Fibroblast of lung (primary cell): ENCODE measurements around the gene B4GALT2. TPM values are rescaled to one million over a fixed set of nuclear protein-coding genes. Genes with fewer than 3 reads are reported as not detected.
A peak's percentile ranks its signal among the peaks of the same experiment; 100 is the strongest.

Experiments used
- DNase-seq, 2 donors: peaks; one replicate each; pipeline versions ENCODE4 v3.0.0 to v3.0.0-alpha.2; 2010; ENCODE audit warnings: low read depth in 2 of 2
- H2AFZ ChIP-seq: 2 replicates; pipeline ENCODE4 v1.5.1; 2012; ENCODE audit warnings: low read length, control low read depth, inconsistent platforms
- H3K27ac ChIP-seq: 2 replicates; pipeline ENCODE4 v1.5.1; 2011; ENCODE audit warnings: low read length, control low read depth; ENCODE audit not compliant: insufficient read depth
- H3K27me3 ChIP-seq: 2 replicates; pipeline ENCODE4 v1.5.1; 2011; ENCODE audit warnings: mild to moderate bottlenecking, low read length; ENCODE audit not compliant: control insufficient read depth, insufficient read depth
- H3K36me3 ChIP-seq: 2 replicates; pipeline ENCODE4 v1.5.1; 2011; ENCODE audit warnings: low read length; ENCODE audit not compliant: control insufficient read depth, insufficient read depth
- H3K4me1 ChIP-seq: 2 replicates; pipeline ENCODE4 v1.5.1; 2011; ENCODE audit warnings: low read length; ENCODE audit not compliant: control insufficient read depth, insufficient read depth; ENCODE audit errors: extremely low read depth
- H3K4me2 ChIP-seq: 2 replicates; pipeline ENCODE4 v1.5.1; 2011; ENCODE audit warnings: low read length, control low read depth; ENCODE audit not compliant: insufficient read depth; ENCODE audit errors: extremely low read depth
- H3K4me3 ChIP-seq, 4 experiments: fragments of 200-600 bp in 1 of 4; sonication (generic) in 1 of 4; replicated peaks in 1 of 4; 2 replicates each; pipeline ENCODE4 v1.5.1; 2011 to 2016; ENCODE audit warnings: low read length in 4 of 4, low read depth in 3 of 4, mild to moderate bottlenecking in 3 of 4, control low read depth in 2 of 4, inconsistent platforms in 1 of 4, mixed read lengths in 1 of 4; ENCODE audit not compliant: insufficient read depth in 1 of 4; ENCODE audit errors: control extremely low read depth in 1 of 4
- H3K79me2 ChIP-seq: 2 replicates; pipeline ENCODE4 v1.5.1; 2012; ENCODE audit warnings: mild to moderate bottlenecking, low read length, inconsistent platforms; ENCODE audit not compliant: control insufficient read depth, insufficient read depth
- H3K9ac ChIP-seq: 2 replicates; pipeline ENCODE4 v1.5.1; 2011; ENCODE audit warnings: mild to moderate bottlenecking, low read length, control low read depth; ENCODE audit not compliant: insufficient read depth
- H3K9me3 ChIP-seq: 2 replicates; pipeline ENCODE4 v1.5.1; 2012; ENCODE audit warnings: low read depth, low read length; ENCODE audit not compliant: control insufficient read depth, insufficient read depth
- H4K20me1 ChIP-seq: 2 replicates; pipeline ENCODE4 v1.5.1; 2011; ENCODE audit warnings: low read length; ENCODE audit not compliant: control insufficient read depth, insufficient read depth; ENCODE audit errors: extremely low read depth
- CTCF ChIP-seq, 2 donors: IDR thresholded peaks in 1 of 2; conservative IDR thresholded peaks in 1 of 2; 1 replicate in 1 of 2; 2 replicates in 1 of 2; pipeline ENCODE4 v1.5.1; 2011 to 2012; ENCODE audit warnings: low read length in 2 of 2, control low read depth in 1 of 2, inconsistent platforms in 1 of 2, low read depth in 1 of 2, mild to moderate bottlenecking in 1 of 2
- EZH2 ChIP-seq: IDR thresholded peaks from 2 replicates; pipeline ENCODE4 v1.5.1; 2012; ENCODE audit warnings: low read length, control low read depth, mild to moderate bottlenecking; ENCODE audit errors: missing control alignments
- polyA minus RNA-seq: library from RNA; depleted of rRNA, polyadenylated mRNA; stranded (reverse); fragments of >200 nt; gene quantifications from 2 replicates; pipeline ENCODE4 v1.2.3, GENCODE V29; 2011; ENCODE audit warnings: low replicate concordance
- polyA plus RNA-seq, 2 donors: library from polyadenylated mRNA; depleted of rRNA in 1 of 2; stranded (reverse) in 1 of 2; unstranded in 1 of 2; fragments of >200 nt; gene quantifications; 2 replicates each; pipeline ENCODE4 v1.2.1, GENCODE V29; 2011 to 2012; ENCODE audit warnings: missing spikeins in 1 of 2
- total RNA-seq: library from RNA; depleted of rRNA; stranded (reverse); fragments of >200 nt; gene quantifications from 2 replicates; pipeline ENCODE4 v1.2.1, GENCODE V29; 2014

B4GALT2 gene
- total RNA-seq = 46.0 and 55.0 TPM in 2 replicates
- polyA plus RNA-seq = 40.6 and 40.7 TPM in 2 replicates
- 81.3 and 83.0 TPM in 2 replicates for polyA plus RNA-seq (2012)
- 130 and 150 TPM in 2 replicates for polyA minus RNA-seq

DNA sequence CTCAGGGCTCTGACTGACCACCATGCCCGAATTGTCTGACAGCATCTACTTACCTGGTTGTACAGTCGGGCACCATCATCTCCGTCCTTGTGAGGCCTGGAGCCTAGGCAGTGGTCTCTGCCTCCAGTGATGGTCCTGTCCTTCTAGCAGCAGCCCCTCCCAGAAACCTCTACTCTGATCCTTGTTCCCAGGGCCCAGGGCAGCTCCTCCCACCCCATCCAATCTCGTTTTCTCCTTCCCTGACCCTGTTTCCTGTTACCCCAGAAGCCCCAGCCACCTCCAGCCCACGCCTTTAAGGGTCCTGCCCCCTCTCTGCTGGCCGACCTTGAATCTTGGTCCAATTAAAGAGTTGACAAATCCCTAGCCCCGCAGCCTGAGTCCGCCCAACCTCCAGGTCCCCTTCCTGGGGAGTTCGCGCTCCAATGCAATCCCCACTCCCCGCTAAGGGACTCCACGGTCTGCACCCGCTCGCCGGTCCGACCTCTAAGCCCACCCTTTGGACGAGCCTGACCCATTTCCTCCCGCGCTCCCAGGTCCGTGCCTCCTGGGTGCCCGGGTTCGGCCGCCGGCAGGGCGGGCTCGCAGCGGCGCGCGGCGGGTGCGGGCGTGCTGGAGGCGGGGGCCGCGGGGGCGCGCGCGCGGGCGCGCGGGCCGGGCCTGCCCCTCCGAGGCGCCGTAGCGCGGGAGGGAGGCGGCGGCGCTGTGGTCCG lies at the start of gene B4GALT2:
Gene B4GALT2 (plus strand): TSS at position 660 of the 710 bp plus-strand sequence. CDS start 1,951 bp downstream, outside the sequence.
- DNase-seq = peak in 1 of 2 donors; percentile 32
- Histone ChIP-seq H4K20me1 (no peaks in the 10 kb centered on the region), H3K27me3 (no peaks in the 10 kb centered on the region), H3K4me3 (peak within 1 kb of the TSS; percentile 52 to 74 (median 68)), H3K4me2 (peak within 1 kb of the TSS; percentile 90), H3K9me3 (no peaks in the 10 kb centered on the region), H3K9ac (peak within 1 kb of the TSS; percentile 72), H3K27ac (peak within 1 kb of the TSS; percentile 18), H2AFZ (peak within 1 kb of the TSS; percentile 47), H3K36me3 (peaks cover 17% of the 10 kb centered on the region), H3K4me1 (peaks cover 10% of the 10 kb centered on the region), H3K79me2 (peaks cover 54% of the 10 kb centered on the region)
- TF ChIP-seq EZH2 (no peak), CTCF (conservative IDR thresholded peaks at IDR 0.05 in 1 of 2, IDR thresholded peaks at IDR 0.05 in 1 of 2; ENCODE audit: low read depth in 1 of 2, low read length in 2 of 2) (no peak)

DNA sequence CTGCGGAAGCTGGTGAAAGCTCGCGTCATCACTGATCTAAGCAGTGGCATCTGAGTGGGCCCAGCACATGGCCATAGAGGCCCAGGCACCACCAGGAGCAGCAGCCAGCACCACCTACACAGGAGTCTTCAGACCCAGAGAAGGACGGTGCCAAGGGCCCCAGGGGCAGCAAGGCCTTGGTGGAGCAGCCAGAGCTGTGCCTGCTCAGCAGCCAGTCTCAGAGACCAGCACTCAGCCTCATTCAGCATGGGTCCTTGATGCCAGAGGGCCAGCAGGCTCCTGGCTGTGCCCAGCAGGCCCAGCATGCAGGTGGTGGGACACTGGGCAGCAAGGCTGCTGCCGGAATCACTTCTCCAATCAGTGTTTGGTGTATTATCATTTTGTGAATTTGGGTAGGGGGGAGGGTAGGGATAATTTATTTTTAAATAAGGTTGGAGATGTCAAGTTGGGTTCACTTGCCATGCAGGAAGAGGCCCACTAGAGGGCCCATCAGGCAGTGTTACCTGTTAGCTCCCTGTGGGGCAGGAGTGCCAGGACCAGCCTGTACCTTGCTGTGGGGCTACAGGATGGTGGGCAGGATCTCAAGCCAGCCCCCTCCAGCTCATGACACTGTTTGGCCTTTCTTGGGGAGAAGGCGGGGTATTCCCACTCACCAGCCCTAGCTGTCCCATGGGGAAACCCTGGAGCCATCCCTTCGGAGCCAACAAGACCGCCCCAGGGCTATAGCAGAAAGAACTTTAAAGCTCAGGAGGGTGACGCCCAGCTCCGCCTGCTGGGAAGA lies 48.7 kb upstream of the B4GALT2 start:
- no peak overlapping the region for H3K4me3 ChIP-seq
- no peaks in the 10 kb centered on the region for H4K20me1 ChIP-seq
- no peak for TF ChIP-seq EZH2
- peak in 1 of 2 donors; percentile 13 for TF ChIP-seq CTCF (conservative IDR thresholded peaks at IDR 0.05 in 1 of 2, IDR thresholded peaks at IDR 0.05 in 1 of 2; ENCODE audit: low read depth in 1 of 2, low read length in 2 of 2)
- H2AFZ ChIP-seq = no peak overlapping the region
- H3K4me1 ChIP-seq = peaks cover 9% of the 10 kb centered on the region
- no peak overlapping the region for H3K27ac ChIP-seq
- no peaks in the 10 kb centered on the region for H3K27me3 ChIP-seq
- no peaks in the 10 kb centered on the region for H3K79me2 ChIP-seq
- no peaks in the 10 kb centered on the region for H3K9me3 ChIP-seq
- no peak overlapping the region for H3K9ac ChIP-seq
- H3K36me3 ChIP-seq = peaks cover 2% of the 10 kb centered on the region
- DNase-seq = no peak
- no peak overlapping the region for H3K4me2 ChIP-seq

DNA sequence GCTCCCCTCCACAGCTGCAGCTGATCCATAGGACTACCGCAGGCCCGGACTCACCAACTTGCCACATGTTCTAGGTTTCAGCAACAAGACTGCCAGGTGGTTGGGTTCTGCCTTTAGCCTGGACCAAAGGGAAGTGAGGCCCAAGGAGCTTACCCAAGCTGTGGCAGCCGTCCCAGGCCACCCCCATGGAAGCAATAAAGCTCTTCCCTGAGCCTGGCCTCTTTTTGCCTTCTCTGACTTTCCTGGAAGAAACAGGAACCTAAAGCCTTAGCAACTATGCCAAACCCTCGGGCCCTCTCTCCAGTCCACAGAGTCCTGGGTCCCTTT lies 48.1 kb upstream of the B4GALT2 start:
- H3K36me3 ChIP-seq = no peaks in the 10 kb centered on the region
- H4K20me1 ChIP-seq = no peaks in the 10 kb centered on the region
- no peaks in the 10 kb centered on the region for H3K79me2 ChIP-seq
- H2AFZ ChIP-seq = no peak overlapping the region
- no peak overlapping the region for H3K4me2 ChIP-seq
- no peaks in the 10 kb centered on the region for H3K27me3 ChIP-seq
- no peak overlapping the region for H3K9ac ChIP-seq
- TF ChIP-seq CTCF (conservative IDR thresholded peaks at IDR 0.05 in 1 of 2, IDR thresholded peaks at IDR 0.05 in 1 of 2; ENCODE audit: low read depth in 1 of 2, low read length in 2 of 2) = no peak
- no peak for TF ChIP-seq EZH2
- no peak overlapping the region for H3K27ac ChIP-seq
- no peak for DNase-seq
- H3K4me3 ChIP-seq = no peak overlapping the region
- H3K4me1 ChIP-seq = peaks cover 9% of the 10 kb centered on the region
- H3K9me3 ChIP-seq = no peaks in the 10 kb centered on the region
